Stimulated activated naive B cell treated with anti-CD40 and anti-IgM and Interleukin-4, amounts not matched to agents 10 μg/mL and 1 μg/mL and 100 μg/mL, for 72 hours (primary cell): ENCODE data around the gene C12orf75.
"Not testable (repeated sequence)": the region's sequence is repeated elsewhere in the genome, so short reads cannot be mapped to it uniquely, and the experiment has no call there.

Experiments used
- ATAC-seq, 2 donors: fragments of 150-1000 bp; cut with Tn5 transposase; replicated peaks; 2 replicates each; pipeline ENCODE4 v1.10.0; 2021; ENCODE audit warnings: moderate library complexity in 1 of 2
- DNase-seq: peaks from one replicate; pipeline ENCODE4 v3.0.0; 2021
- H3K27ac Mint-ChIP-seq: one replicate; pipeline ENCODE4 v1.8.0; 2022; ENCODE audit warnings: mild to moderate bottlenecking, mixed read lengths
- H3K27me3 Mint-ChIP-seq, 2 donors: one replicate each; pipeline ENCODE4 v1.8.0; 2022; ENCODE audit warnings: mixed read lengths in 2 of 2
- H3K36me3 Mint-ChIP-seq, 2 donors: one replicate each; pipeline ENCODE4 v1.8.0; 2022; ENCODE audit warnings: mixed read lengths in 2 of 2, mild to moderate bottlenecking in 1 of 2
- H3K4me1 Mint-ChIP-seq, 2 donors: one replicate each; pipeline ENCODE4 v1.8.0; 2022; ENCODE audit warnings: mixed read lengths in 2 of 2, mild to moderate bottlenecking in 1 of 2
- H3K4me3 Mint-ChIP-seq, 2 donors: one replicate each; pipeline ENCODE4 v1.8.0; 2022; ENCODE audit warnings: mild to moderate bottlenecking in 2 of 2, mixed read lengths in 2 of 2, moderate library complexity in 1 of 2
- H3K9me3 Mint-ChIP-seq, 2 donors: one replicate each; pipeline ENCODE4 v1.8.0; 2022; ENCODE audit warnings: mixed read lengths in 2 of 2, mild to moderate bottlenecking in 1 of 2

The C12orf75 gene

DNA sequence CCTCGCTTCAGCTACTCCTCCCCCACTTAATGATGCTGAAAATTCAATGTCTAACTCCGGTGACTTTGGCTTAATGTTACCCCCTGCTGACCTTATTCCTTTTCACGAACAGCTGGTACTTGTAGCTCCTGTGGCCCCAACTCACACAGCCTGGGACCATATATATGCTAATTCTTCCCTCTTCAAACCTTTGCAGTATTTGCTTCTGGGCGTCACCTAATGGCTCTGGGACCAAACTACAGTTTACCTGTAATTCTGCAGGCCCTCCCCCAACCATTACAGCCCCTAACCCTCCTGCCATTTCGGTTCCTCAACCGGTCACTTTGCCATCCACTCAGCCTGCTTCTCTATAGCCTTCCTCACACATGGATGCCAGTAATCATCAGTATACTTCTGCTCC is 29.6 kb upstream of the C12orf75 start:
- no peak overlapping the region for H3K27ac Mint-ChIP-seq
- ATAC-seq (no peak), DNase-seq (no peak)
- H3K4me1 Mint-ChIP-seq: no peaks in the 10 kb centered on the region
- peaks cover 3 to 7% of the 10 kb centered on the region in 2 donors for H3K36me3 Mint-ChIP-seq
- H3K4me3 Mint-ChIP-seq: no peak overlapping the region
- peaks cover 18% of the 10 kb centered on the region in 2 donors for H3K9me3 Mint-ChIP-seq
- H3K27me3 Mint-ChIP-seq: peaks cover 8 to 17% of the 10 kb centered on the region in 2 donors

DNA sequence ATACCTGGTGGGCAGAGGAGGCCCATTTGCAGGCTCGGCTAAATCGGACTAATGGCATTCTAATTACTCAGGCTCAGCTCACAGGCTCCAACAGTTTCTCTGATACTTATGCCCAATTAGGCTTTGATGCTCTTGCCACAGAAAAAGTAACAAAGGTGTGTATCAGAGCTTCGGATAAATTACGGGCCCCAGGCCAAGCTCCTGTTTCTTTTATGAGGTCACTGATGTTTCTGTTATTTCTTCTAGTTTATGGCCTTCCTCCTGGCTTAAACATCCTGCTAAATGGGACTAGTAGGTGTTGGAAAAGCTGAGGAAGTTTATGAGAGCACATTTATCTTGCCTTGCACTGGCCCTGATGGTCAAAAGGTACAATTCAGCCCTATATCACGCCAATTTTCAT is 28.8 kb upstream of the C12orf75 start:
- no peak overlapping the region for H3K4me3 Mint-ChIP-seq
- peaks cover 4 to 17% of the 10 kb centered on the region in 2 donors for H3K27me3 Mint-ChIP-seq
- ATAC-seq (no peak), DNase-seq (no peak)
- peaks cover 3 to 7% of the 10 kb centered on the region in 2 donors for H3K36me3 Mint-ChIP-seq
- H3K9me3 Mint-ChIP-seq: peaks cover 18% of the 10 kb centered on the region in 2 donors
- no peak overlapping the region for H3K27ac Mint-ChIP-seq
- H3K4me1 Mint-ChIP-seq: no peaks in the 10 kb centered on the region

DNA sequence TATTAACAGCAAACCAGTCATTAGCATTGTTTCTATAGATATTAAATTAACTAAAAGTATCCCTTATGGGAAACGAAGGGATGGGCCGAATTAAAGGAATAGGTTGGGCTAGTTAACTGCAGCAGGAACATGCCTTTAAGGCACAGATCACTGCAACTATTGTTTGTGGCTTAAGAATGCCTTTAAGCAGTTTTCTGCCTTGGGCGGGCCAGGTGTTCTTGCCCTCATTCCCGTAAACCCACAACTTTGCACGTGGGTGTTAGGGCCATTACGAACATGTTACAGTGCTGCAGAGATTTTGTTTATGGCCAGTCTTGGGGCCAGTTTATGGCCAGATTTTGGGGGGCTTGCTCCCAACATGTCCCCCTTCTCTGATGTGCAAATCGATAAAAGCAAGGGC is 27.5 kb upstream of the C12orf75 start:
- Mint-ChIP-seq H3K27me3 (peaks cover 13 to 19% of the 10 kb centered on the region in 2 donors), H3K9me3 (peaks cover 14 to 15% of the 10 kb centered on the region in 2 donors)
- not testable (repeated sequence) for H3K27ac Mint-ChIP-seq, H3K4me1 Mint-ChIP-seq, H3K4me3 Mint-ChIP-seq, DNase-seq, H3K36me3 Mint-ChIP-seq, ATAC-seq

DNA sequence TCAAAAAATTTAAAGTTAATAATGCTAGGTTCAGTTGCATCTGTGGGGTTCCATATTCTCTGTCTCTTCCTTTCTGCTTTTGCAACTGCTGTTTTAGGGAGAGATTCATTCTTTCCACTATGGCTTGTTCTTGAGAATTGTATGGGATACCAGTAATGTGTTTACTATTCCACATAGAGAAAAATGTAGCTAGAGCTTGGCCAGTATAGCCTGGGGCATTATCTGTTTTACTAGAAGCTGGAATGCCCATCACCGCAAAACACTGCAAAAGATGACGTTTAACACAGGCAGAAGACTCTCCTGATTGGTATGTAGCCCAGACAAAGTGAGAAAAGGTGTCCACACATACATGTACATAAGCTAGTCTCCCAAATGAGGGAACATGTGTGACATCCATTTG is 25.9 kb upstream of the C12orf75 start:
- H3K27me3 Mint-ChIP-seq: peaks cover 20 to 25% of the 10 kb centered on the region in 2 donors
- not testable (repeated sequence) for H3K4me3 Mint-ChIP-seq, H3K36me3 Mint-ChIP-seq, ATAC-seq, DNase-seq, H3K4me1 Mint-ChIP-seq, H3K27ac Mint-ChIP-seq
- peaks cover 12 to 15% of the 10 kb centered on the region in 2 donors for H3K9me3 Mint-ChIP-seq

DNA sequence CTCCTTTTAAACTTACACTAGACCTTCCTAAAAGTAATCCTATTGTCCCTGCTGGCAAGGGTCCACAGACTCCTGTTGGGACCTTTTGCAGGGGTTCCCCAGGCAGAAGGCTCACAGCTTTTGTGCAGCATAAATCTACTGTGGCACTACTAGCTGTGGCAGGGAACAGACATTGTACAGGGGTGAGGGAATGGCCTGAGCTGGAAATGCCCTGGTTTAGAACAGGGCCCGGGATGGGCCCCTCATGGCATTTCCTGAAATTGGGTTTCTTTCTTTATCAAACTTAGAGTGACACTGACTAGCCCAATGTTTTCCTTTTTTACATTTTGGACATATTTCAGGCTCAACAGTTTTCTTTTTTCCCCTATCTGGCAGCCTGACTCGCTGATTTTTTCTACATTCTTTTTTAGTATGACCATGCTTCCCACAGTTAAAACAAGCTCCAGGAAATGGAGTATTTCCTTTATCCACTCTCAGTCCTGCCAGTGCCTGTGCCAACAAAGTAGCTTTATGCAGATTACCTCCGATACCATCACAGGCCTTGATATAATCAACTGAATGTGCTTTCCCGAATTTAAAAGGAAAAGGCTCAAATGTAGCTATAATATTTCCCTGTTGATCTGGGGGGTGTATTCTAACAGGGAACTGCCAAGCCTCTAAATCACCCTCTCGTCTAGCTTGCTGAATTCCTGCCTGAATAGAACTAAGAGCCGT is 22.7 kb upstream of the C12orf75 start:
- ATAC-seq, H3K36me3 Mint-ChIP-seq, H3K9me3 Mint-ChIP-seq, H3K4me3 Mint-ChIP-seq, H3K4me1 Mint-ChIP-seq, H3K27ac Mint-ChIP-seq, DNase-seq: not testable (repeated sequence)
- H3K27me3 Mint-ChIP-seq: peaks cover 25% of the 10 kb centered on the region in 2 donors

DNA sequence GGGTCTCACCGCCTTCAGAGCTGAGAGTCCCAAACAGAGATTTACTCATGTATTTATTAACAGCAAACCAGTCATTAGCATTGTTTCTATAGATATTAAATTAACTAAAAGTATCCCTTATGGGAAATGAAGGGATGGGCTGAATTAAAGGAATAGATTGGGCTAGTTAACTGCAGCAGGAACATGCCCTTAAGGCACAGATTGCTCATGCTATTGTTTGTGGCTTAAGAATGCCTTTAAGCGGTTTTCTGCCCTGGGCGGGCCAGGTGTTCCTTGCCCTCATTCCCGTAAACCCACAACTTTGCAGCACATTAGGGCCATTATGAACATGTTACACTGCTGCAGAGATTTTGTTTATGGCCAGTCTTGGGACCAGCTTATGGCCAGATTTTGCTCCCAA is 21.7 kb upstream of the C12orf75 start:
- not testable (repeated sequence) for ATAC-seq, H3K4me3 Mint-ChIP-seq

DNA sequence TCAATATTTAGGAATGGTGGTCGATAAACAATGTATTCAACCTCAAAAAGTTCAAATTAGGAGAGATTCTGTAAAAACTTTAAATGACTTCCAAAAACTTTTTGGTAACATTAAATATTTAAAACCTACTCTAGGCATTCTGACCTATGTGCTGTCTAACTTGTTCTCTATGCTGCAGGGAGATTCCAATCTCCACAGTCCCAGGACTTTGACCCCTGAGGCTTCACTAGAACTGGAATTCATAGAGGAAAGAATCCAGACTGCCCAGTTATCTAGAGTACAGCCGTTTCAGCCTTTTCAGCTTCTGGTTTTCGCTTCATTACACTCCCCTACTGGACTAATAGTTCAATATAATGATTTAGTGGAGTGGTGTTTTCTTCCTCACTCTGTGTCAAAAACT is 21.1 kb upstream of the C12orf75 start:
- peaks cover 21 to 23% of the 10 kb centered on the region in 2 donors for H3K27me3 Mint-ChIP-seq
- H3K36me3 Mint-ChIP-seq, H3K4me3 Mint-ChIP-seq, ATAC-seq, H3K27ac Mint-ChIP-seq, H3K4me1 Mint-ChIP-seq, DNase-seq: not testable (repeated sequence)
- peaks cover 11 to 12% of the 10 kb centered on the region in 2 donors for H3K9me3 Mint-ChIP-seq

More for the DNA sequence above, 21.7 kb upstream of the C12orf75 start:
- not testable (repeated sequence) for H3K27ac Mint-ChIP-seq, H3K36me3 Mint-ChIP-seq, DNase-seq, H3K9me3 Mint-ChIP-seq, H3K4me1 Mint-ChIP-seq
- peaks cover 21 to 25% of the 10 kb centered on the region in 2 donors for H3K27me3 Mint-ChIP-seq

DNA sequence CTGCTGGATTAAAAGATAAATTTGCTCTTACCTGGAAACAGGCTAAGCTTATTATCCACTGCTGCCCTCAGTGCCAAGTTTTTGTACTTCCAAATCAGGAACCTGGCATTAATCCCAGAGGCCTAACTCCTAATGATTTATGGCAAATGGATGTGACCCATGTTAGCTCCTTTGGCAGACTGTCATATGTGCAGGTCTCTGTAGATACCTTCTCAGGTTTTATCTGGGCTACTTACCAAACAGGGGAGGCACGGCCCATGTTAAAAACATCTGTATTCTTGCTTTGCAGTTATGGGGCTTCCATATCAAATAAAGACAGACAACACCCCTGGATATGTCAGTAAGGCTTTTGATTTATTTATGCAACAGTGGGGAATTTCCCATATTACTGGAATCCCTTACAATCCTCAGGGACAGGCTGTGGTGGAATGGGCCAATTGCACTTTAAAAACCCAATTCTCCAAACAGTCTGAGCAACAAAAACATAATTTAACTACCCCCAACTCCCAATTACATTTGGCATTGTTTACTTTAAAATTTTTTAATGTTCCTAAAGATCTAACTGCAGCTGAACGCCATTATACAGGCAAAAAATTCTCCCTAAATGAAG is 19.9 kb upstream of the C12orf75 start:
- Mint-ChIP-seq H3K27me3 (peaks cover 15 to 21% of the 10 kb centered on the region in 2 donors), H3K9me3 (peaks cover 11 to 12% of the 10 kb centered on the region in 2 donors)
- not testable (repeated sequence) for H3K27ac Mint-ChIP-seq, H3K36me3 Mint-ChIP-seq, DNase-seq, ATAC-seq, H3K4me3 Mint-ChIP-seq, H3K4me1 Mint-ChIP-seq

DNA sequence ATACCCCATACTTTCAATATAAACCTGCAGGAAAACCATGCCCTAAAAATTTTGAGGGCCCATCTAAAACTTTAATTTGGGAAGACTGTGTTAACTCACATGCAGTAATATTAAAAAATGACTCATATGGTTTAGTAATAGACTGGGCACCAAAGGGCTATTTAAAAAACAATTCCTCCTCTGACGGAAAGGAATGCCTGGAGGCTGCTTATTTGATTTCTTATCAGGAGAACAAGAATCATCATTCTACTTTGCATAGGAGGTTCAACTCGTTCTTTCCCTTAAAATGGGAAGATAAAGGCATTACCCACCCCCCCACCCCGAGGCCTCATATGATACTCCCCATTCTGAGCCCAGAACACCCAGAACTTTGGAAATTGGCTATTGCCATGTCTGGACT is 18.6 kb upstream of the C12orf75 start:
- peaks cover 15 to 24% of the 10 kb centered on the region in 2 donors for H3K27me3 Mint-ChIP-seq
- H3K4me3 Mint-ChIP-seq, H3K36me3 Mint-ChIP-seq, DNase-seq, H3K4me1 Mint-ChIP-seq, ATAC-seq, H3K27ac Mint-ChIP-seq: not testable (repeated sequence)
- peaks cover 11 to 12% of the 10 kb centered on the region in 2 donors for H3K9me3 Mint-ChIP-seq

DNA sequence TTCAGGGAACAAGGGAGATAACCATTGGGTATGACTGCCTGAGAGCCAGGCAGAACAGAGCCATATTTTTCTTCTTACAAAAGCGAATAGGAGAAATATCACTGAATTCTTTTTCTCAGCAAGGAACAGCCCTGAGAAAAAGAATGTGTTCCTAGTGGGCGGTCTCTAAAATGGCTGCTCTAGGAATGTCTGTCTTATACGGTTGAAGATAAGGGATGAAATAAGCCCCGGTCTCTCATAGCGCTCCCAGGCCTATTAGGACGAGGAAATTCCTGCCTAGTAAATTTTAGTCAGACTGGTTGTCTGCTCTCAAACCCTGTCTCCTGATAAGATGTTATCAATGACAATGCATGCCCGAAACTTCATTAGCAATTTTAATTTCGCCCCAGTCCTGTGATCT is 16.7 kb upstream of the C12orf75 start:
- H3K36me3 Mint-ChIP-seq, H3K27ac Mint-ChIP-seq, H3K9me3 Mint-ChIP-seq, DNase-seq, H3K27me3 Mint-ChIP-seq, ATAC-seq, H3K4me3 Mint-ChIP-seq, H3K4me1 Mint-ChIP-seq: not testable (repeated sequence)

DNA sequence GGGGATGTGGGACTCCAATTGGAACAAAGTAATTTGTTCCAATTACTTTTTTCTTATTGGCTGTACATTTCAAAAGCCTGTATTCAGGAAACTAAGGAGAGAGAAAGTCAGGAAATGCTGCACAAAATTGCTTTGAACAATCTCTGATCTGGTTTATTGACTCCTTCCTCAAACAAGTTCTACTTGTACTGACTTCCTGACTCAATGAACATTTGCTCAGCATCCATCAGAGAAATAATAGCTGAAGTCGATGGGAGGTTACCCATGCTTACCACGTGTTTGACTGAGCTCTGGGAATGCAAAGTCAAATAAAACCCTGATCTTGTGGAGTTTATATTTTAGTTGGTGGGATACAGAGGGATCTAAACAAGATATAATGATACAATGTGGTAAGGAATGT is 15.4 kb upstream of the C12orf75 start:
- DNase-seq (no peak), ATAC-seq (no peak)

DNA sequence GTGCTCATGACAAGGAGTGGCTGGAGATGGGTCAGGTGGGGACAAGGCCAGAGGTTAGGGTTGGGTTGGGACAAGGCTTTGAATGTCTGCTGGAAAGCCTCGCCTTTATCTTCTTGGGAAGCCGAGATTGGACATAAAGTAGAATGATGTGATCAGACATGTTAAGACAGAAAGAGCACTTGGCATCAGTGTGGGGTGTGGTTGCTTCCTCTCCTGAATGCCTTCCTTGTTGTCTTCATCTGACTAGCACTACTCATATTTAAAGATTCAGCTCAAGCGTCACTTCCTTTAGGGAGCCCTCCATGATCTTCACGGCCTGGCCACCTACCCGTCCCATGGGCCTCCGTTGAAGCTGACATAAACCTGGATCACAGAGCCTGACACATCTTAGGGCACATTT is 14.8 kb upstream of the C12orf75 start:
- DNase-seq (no peak), ATAC-seq (no peak)
- Mint-ChIP-seq H3K27ac (no peak overlapping the region), H3K4me3 (no peak overlapping the region), H3K27me3 (peaks cover 0 to 9% of the 10 kb centered on the region in 2 donors), H3K9me3 (peaks cover 3 to 4% of the 10 kb centered on the region in 2 donors), H3K4me1 (no peaks in the 10 kb centered on the region), H3K36me3 (no peaks in the 10 kb centered on the region)

More for the DNA sequence above, 15.4 kb upstream of the C12orf75 start:
- no peak overlapping the region for H3K27ac Mint-ChIP-seq
- H3K4me1 Mint-ChIP-seq: no peaks in the 10 kb centered on the region
- no peak overlapping the region for H3K4me3 Mint-ChIP-seq
- H3K9me3 Mint-ChIP-seq: peaks cover 3 to 4% of the 10 kb centered on the region in 2 donors
- no peaks in the 10 kb centered on the region for H3K36me3 Mint-ChIP-seq
- peaks cover 0 to 9% of the 10 kb centered on the region in 2 donors for H3K27me3 Mint-ChIP-seq

DNA sequence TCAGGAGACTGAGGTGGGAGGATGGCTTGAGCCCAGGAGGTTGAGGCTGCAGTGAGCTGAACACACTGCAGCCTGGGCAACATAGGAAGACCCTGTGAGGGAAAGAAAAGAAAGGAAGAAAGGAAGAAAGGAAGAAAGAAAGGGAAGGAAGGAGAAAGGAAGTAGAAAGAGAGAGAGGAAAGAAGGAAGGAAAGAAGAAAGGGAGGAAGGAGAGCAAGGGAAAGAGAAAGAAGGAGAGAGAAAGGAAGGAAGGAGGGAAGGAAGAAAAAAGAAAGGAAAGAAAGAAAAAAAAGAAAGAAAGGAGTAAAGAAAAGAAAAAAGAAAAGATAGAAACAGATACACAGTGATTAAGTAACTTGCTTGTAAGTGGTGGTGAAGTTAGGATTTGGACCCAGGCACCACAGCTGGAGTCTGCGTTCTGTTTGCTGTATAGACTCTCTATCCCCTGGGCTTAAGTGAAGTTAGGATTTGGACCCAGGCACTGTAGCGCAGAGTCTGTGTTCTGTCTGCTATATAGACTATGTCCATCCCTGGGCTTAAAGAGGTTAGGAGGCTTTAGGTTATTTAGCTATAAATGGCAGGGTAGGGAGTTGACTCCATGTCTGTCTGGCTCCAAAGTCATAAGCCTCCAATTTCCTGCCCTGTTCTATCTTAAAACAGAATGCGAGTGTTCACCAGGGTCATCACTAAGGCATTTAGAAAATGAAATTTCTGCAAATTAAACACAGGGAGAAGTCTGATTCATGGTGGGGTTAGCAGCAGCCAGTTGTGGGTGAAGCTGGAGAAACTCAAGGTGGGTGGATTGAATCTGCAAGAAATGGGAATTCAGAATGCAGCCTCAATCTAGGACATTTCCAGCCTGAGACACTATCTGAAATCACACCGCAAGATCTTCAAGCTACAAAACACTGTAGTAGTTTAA is 13.3 kb upstream of the C12orf75 start:
- Mint-ChIP-seq H3K27me3 (peaks cover 0 to 4% of the 10 kb centered on the region in 2 donors), H3K4me1 (no peaks in the 10 kb centered on the region), H3K4me3 (no peak overlapping the region), H3K9me3 (peaks cover 3 to 4% of the 10 kb centered on the region in 2 donors), H3K27ac (no peak overlapping the region), H3K36me3 (no peaks in the 10 kb centered on the region)
- no peak for ATAC-seq
- DNase-seq: no peak

DNA sequence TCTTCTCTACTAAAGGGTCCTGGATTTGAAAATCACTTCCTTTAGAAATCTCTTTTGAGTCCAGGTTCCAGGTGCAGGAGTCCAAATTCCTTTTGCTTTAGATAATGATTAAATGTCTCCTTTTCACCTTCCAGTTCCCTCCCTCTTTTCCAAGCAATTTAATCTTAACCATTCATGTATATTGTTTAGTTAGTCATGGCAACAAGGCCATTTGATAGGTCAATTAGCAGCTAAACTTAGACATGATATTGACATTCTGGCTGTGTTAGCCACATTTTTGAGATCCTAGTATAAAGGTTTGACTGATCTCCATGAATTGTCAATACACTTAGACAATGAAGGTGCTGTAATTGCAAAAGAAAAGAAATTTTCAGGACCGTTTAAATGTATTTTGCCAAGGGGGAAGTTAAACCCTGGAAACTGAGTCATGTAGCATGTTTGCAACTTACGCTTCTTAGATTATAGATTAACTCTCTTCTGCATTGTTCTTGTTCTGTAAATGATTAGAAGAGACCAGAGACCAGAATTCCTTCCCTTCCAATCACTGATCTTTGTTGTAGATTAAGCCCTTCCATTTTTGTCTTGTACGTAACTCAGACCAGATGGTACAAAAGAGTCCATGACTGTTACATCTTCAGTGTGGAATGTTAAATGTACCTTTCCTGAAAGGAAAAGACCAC is 12.4 kb upstream of the C12orf75 start:
- Mint-ChIP-seq H3K4me1 (no peaks in the 10 kb centered on the region), H3K36me3 (no peaks in the 10 kb centered on the region), H3K4me3 (no peak overlapping the region), H3K9me3 (peaks cover 3 to 4% of the 10 kb centered on the region in 2 donors), H3K27me3 (peaks cover 0 to 4% of the 10 kb centered on the region in 2 donors), H3K27ac (no peak overlapping the region)
- DNase-seq (no peak), ATAC-seq (no peak)
